ENCODE data around the gene PNO1.

The PNO1 gene

GRCh38 chr2:68195096-68195495 lies 37.4 kb downstream of the PNO1 start:
- no peak for DNase-seq
- Histone ChIP-seq H3K9me3 (no peaks in the 10 kb centered on the region), H3K4me3 (no peak overlapping the region), H3K4me1 (peaks cover 0 to 41% (median 13%) of the 10 kb centered on the region in 4 donors), H3K36me3 (no peaks in the 10 kb centered on the region), H3K27me3 (no peaks in the 10 kb centered on the region), H3K27ac (peak overlapping the region in 1 of 2 donors; percentile 6)
- intact Hi-C loops (cut with DNase I; ENCODE audit: low total_unique reads) = loop anchor here (5.0 to 10.0 kb wide), 2 partner anchors 52 to 90 kb away; no protein-coding TSS in a partner anchor
- no peak for TF ChIP-seq CTCF (IDR thresholded peaks at IDR 0.05)

GRCh38 chr2:68196120-68196716 lies 38.5 kb downstream of the PNO1 start:
- Histone ChIP-seq H3K9me3 (no peaks in the 10 kb centered on the region), H3K4me3 (no peak overlapping the region), H3K27me3 (no peaks in the 10 kb centered on the region), H3K36me3 (no peaks in the 10 kb centered on the region), H3K27ac (no peak overlapping the region), H3K4me1 (peaks cover 0 to 46% (median 13%) of the 10 kb centered on the region in 4 donors)
- TF ChIP-seq CTCF (IDR thresholded peaks at IDR 0.05) = peak; percentile 62 to 63
- intact Hi-C loops (cut with DNase I; ENCODE audit: low total_unique reads) = loop anchor here (5.0 to 10.0 kb wide), 2 partner anchors 51 to 89 kb away; no protein-coding TSS in a partner anchor
- peak in 1 of 2 donors; percentile 29 for DNase-seq

- Histone ChIP-seq H3K27me3 (no peaks in the 10 kb centered on the region), H3K4me3 (no peak overlapping the region), H3K9me3 (no peaks in the 10 kb centered on the region), H3K36me3 (no peaks in the 10 kb centered on the region), H3K27ac (no peak overlapping the region), H3K4me1 (peaks cover 0 to 17% (median 3%) of the 10 kb centered on the region in 4 donors)
- intact Hi-C loops (cut with DNase I; ENCODE audit: low total_unique reads) = no loop called here
- TF ChIP-seq CTCF (IDR thresholded peaks at IDR 0.05) = no peak
- DNase-seq = no peak
Observed at GRCh38 chr2:68200157-68200787, 42.6 kb downstream of the PNO1 start.

- Histone ChIP-seq H3K27ac (no peak overlapping the region), H3K9me3 (no peaks in the 10 kb centered on the region), H3K4me3 (no peak overlapping the region), H3K4me1 (peaks cover 0 to 26% (median 8%) of the 10 kb centered on the region in 4 donors), H3K27me3 (no peaks in the 10 kb centered on the region), H3K36me3 (no peaks in the 10 kb centered on the region)
- DNase-seq = no peak
- intact Hi-C loops (cut with DNase I; ENCODE audit: low total_unique reads) = no loop called here
- no peak for TF ChIP-seq CTCF (IDR thresholded peaks at IDR 0.05)
Observed at GRCh38 chr2:68203587-68203986, 45.9 kb downstream of the PNO1 start.

GRCh38 chr2:68206793-68207192 lies 49.1 kb downstream of the PNO1 start:
- no peak for DNase-seq
- Histone ChIP-seq H3K27me3 (no peaks in the 10 kb centered on the region), H3K36me3 (no peaks in the 10 kb centered on the region), H3K4me3 (no peak overlapping the region), H3K9me3 (no peaks in the 10 kb centered on the region), H3K4me1 (peaks cover 0 to 16% (median 8%) of the 10 kb centered on the region in 4 donors), H3K27ac (no peak overlapping the region)
- no peak for TF ChIP-seq CTCF (IDR thresholded peaks at IDR 0.05)
- intact Hi-C loops (cut with DNase I; ENCODE audit: low total_unique reads) = no loop called here
